Effector CD8-positive, alpha-beta T cell (primary cell): ENCODE measurements around the gene ZBTB7C.

Source experiments
- DNase-seq: peaks from one replicate; lab custom pipeline; 2025; lab: John Stamatoyannopoulos, UW

ZBTB7C gene

DNA sequence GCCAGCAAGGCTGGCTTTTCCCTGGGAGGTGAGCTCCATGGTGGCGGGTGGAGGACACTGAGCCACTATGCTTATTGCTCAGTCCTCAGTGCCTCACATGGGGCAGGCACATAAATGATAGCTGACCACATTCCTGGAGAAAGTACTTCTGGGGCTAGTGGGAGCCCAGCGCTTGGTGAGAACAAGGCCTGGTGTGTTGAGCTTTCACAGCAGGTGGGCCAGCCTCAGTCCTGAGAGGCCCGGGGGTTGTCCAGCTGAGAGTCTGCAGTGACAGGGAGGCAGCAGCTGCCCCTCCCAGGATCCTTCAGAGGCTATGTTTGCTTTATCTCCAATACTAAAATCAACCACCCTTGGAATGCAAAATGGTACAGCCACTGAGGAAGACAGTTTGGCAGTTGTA lies 217.7 kb downstream of the ZBTB7C start:
- DNase-seq, result no peak

- no peak for DNase-seq
Observed at GRCh38 chr18:48190994-48191393, 218.2 kb downstream of the ZBTB7C start.

DNA sequence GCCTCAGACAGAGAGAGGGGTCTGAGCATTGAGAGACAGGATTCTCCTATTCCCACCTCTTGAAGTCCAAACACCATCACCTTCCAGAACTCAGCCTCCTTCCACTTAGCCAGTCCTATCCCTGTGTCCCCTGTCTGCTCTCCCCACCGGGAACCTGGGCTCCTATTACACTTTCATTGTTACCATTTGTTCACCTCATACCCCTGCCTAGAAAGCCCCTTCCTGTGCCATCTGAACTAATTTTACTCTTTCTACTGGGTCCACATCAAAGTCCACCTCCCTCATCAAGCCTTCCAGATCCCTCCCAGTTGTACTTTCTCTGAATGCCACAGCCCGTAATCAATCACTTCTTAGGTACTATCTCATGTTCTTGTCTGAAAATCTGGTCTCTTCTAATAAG lies 220.6 kb downstream of the ZBTB7C start:
- no peak for DNase-seq

DNA sequence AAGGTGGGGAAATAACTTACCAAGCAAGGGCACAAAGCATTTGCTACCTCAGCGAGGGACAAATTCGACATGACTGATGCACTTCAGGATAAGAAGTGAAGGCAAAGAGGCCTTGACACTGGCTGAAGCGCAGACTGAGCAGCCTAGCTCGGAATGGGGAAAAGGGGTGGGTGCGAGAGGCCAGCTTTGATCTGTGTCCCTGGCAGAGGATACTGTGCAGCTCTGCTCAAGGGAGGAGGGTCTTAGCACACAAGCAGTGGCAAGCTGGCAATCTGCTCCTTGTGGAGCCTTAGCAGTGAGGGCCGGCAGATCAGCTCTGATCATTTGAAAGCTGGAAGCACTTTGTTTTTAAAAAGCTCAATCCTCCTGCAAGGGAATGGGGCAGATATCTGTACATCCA lies 222.3 kb downstream of the ZBTB7C start:
- DNase-seq, result no peak

DNA sequence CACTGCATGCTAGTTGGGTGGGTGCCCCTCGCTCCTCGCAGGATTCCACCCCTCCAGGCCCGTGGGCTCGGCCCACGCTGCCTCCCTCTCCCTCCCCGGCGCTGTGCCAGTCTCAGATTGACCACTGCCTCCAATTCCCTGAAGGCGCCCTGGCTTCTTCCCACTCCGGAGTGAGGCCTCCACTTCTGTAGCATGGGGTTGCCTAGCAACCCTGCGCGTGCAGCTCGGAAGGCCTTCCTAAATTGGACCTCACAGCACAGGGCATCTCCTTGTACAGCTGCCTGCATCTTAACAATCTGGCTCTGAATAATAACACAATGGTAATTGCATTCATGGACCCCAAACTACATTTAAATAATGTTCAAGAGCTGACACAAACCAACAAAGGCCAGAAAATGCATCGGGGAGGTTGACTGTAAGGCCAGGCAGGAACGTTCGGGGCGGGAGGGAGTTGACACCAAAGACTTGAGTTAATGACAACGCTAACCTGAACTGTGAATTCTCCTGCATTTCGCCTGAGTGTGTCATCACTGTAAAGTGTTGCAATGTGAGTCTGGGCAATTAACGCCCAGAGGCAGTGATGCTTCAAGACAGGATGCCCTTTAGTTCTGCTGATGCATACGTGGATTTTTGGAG lies 222.9 kb downstream of the ZBTB7C start:
- no peak for DNase-seq

DNA sequence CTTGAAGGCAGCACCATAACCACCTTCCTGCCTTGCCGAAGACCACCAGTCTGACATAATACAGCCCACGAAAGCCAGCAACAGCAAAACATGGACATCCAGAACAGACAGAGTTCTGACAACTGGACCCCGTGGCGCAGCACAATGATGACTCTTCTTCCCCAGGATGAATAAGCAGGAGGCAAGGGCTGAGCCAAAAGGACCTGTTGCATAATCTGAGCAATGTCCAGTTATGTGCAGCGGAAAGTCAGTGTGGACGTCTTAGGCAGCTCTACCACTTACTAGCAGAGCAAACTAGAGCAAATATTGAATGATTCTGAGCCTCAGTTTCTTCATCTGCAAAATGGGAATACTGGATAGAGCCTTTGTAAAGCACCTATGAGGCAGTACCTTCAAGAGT lies 225.1 kb downstream of the ZBTB7C start:
- DNase-seq, result no peak

GRCh38 chr18:48183613-48184012 lies 225.6 kb downstream of the ZBTB7C start:
- no peak for DNase-seq

- DNase-seq, result no peak
Observed at GRCh38 chr18:48182779-48183178, 226.4 kb downstream of the ZBTB7C start.

GRCh38 chr18:48181857-48182256 lies 227.3 kb downstream of the ZBTB7C start:
- DNase-seq, result no peak

DNA sequence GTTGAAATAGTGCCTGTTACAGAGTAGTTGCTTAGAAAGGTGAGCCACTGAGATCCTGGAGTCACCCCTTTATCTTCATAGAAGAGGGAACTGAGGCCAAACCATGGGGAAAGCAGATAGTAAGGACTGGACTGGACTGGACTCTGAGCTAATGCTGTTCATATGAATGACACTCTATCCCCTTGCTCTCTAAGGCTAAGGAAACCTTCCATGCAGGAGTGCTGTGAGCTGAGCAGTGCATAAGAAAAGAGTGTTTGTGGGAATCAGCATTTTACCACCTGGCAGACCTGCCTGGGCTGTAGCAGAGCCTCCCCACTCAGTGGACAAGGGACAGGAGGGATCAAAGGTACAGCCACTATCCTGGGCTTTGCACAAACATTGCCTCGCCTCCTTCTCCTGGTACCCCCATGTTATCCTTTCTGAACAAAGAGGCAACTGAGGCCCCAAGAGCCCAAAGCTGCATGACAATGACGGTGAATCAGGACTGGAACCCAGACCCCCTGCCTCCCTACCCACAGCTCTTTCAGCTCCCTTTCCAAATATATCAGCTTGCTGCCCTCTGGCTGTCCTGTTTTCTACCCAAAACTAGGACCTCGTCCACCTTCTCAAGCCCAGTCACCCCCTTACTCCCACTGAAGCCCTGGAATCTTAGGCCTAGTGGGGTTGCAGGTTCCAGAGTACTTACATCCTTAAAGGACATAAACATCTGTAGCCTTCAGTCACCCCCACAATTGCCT lies 227.9 kb downstream of the ZBTB7C start:
- DNase-seq, result no peak

GRCh38 chr18:48179666-48180065 lies 229.5 kb downstream of the ZBTB7C start:
- DNase-seq, result no peak

DNA sequence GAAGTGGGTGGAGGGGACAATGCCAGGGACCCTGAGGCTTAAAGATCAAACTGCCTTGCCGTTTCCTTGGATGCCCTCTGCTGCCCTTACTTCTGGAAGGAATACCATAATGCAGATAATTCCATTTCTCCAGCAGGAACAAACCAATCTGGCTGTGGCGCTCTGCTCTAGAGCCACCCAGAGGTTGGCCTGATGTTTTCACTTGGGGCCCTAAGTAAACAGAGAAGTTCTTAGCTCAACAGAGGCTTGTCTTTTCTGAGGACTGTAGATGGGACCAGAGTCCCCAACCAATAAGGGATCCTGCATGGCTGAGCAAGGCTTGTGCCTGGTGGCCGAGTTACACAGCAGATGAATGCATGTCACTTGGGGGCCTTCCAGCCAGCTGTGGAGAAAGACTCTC lies 230.2 kb downstream of the ZBTB7C start:
- DNase-seq, result no peak

- no peak for DNase-seq
Observed at GRCh38 chr18:48176909-48177308, 232.3 kb downstream of the ZBTB7C start.

- DNase-seq, result no peak
Observed at GRCh38 chr18:48173557-48173956, 235.6 kb downstream of the ZBTB7C start.

DNA sequence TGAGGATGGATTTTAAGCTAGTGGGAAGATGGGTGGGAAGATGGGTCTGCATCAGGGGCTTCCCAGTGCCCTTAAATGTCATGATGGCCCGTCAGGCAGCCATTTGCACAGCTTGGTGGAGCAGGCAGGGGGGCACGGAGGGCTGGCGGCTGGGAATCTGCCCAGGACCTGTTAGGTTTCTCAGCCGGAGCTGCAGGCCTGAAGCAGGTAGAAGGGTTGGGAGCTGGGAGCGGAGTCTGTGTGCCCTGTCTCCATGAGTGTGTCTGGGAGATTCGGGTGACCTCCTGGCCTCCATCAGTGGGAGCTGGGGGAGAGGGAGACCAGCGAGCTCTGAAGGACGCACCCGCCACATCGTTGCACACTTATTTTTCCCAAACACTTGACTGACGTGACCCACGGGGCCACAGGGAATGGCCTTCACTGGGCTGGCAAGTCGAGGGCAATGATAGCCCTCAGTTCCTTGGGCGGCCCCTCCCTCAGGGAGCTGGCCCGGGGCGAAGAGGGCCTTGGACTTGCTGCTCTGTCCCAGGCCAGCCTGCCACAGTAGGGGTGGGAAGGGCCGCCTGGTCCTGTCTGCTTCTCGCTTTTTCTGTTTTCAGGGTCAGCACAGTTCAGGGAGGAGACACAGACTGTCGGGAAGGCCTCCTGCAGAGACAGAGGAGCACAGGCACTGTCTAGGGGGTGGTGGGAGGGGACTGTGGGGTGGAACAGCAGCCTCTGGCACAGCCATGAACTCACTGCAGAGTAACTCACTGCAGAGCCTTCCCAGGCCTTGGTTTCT lies 236.8 kb downstream of the ZBTB7C start:
- DNase-seq, result no peak

DNA sequence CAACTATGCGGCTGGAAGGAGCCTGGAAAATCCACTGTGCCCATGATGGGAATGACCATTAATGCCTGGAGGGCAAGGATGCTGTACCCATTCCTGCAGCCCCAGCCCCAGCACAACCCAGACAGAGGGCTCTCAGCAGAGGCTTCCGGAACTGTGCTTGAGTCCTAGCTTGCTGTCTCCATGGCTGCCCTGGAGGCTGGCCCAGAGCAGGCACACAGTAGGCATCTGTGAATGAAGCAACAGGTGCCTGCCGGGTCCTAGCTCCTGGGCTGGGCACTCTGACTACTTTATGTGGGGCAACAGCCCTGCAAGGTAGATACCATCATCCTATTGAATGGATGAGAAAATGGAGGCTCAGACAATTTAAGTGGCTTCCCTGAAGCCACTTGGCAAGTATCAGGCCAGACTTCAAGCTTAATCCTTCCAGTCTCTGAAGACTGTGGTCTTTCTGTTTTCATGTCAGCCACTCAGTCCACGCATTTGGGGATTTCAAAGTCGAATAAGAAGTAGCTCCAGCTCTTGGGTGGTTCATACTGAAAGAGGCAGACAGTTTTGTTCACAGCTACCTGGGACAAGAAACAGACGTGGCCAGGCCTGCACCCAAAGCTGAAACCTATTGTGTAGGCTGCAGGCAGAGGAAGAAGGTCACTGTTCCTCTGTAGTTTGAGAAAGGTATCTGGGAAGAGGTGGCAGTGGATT lies 237.5 kb downstream of the ZBTB7C start:
- DNase-seq, result no peak

GRCh38 chr18:48170651-48171050 lies 238.5 kb downstream of the ZBTB7C start:
- no peak for DNase-seq

GRCh38 chr18:48168861-48169260 lies 240.3 kb downstream of the ZBTB7C start:
- DNase-seq, result no peak

DNA sequence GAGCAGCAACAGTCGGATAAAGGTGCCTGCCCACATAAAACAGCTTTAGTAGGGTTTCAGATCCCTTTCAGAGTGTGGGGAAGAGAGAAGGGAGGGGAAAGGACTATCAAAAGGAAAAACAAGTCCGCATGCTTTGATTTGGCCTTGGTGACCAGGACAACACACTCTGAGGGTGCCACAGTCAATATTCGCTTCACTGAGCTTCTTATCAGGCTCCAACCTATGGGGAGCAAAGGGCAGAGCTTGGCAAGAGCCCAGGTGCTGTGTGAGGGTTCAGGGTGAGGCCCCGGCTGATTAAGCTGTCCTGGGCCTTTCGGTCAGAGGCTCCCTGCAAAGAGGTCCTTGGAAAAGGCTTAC lies 241.3 kb downstream of the ZBTB7C start:
- no peak for DNase-seq

- no peak for DNase-seq
Observed at GRCh38 chr18:48166336-48166875, 242.8 kb downstream of the ZBTB7C start.

- DNase-seq, result no peak
Observed at GRCh38 chr18:48165111-48165866, 243.9 kb downstream of the ZBTB7C start.
